MM.1S (cell line): ENCODE data around the gene C19orf67.

ENCODE experiments used
- CTCF ChIP-seq: fragments of 300-600 bp; sonication (generic); IDR thresholded peaks from 2 replicates; pipeline ENCODE4 v1.5.1; 2016; ENCODE audit warnings: antibody characterized with exemption, low read length, mixed read lengths
- EZH2 ChIP-seq: fragments of 300-600 bp; sonication (generic); optimal IDR thresholded peaks from 2 replicates; pipeline ENCODE3; 2017; ENCODE audit warnings: low read depth, mild to moderate bottlenecking, antibody characterized with exemption, low read length, mixed read lengths

- no peak for TF ChIP-seq CTCF
- TF ChIP-seq EZH2: no peak
These were observed 9.3 kb upstream of the C19orf67 start for GRCh38 chr19:14094854-14095253.
